T-cell (primary cell): ENCODE measurements around the gene R3HDM2. TPM values are rescaled to one million over a fixed set of nuclear protein-coding genes. Genes with fewer than 3 reads are reported as not detected.

Source experiments
- ATAC-seq, 4 experiments: fragments of 200-7000 bp in 3 of 4; fragments of 150-1000 bp in 1 of 4; cut with Tn5 transposase; replicated peaks in 1 of 4; 1 replicate in 3 of 4; 2 replicates in 1 of 4; pipeline ENCODE4 v1.10.0; 2021; ENCODE audit warnings: moderate library complexity in 3 of 4, mild to moderate bottlenecking in 2 of 4, moderate number of reproducible peaks in 1 of 4
- CTCF ChIA-PET, 2 donors: fragments of 300-600 bp; sonication (Branson Sonifier 250); formaldehyde crosslinking; loops; one replicate each; lab custom pipeline; 2022; ENCODE audit warnings: antibody characterized with exemption in 2 of 2; lab: Charles Lee
- POLR2A ChIA-PET, 2 donors: fragments of 300-600 bp; sonication (Branson Sonifier 250); formaldehyde crosslinking; loops; one replicate each; lab custom pipeline; 2022; ENCODE audit warnings: antibody characterized with exemption in 2 of 2; lab: Charles Lee
- DNase-seq, 35 experiments: peaks; one replicate each; pipeline versions ENCODE4 v3.0.0 to v3.0.0-alpha.2; 2013 to 2023
- H3K27ac ChIP-seq: one replicate; pipeline ENCODE4 v1.5.1; 2013; ENCODE audit warnings: low read length
- H3K27me3 ChIP-seq, 2 experiments: replicated peaks in 1 of 2; 1 replicate in 1 of 2; 2 replicates in 1 of 2; pipeline versions ENCODE4 v1.6.1 to v1.7.0; 2013; ENCODE audit warnings: low read length in 1 of 2, mixed read lengths in 1 of 2; ENCODE audit not compliant: control insufficient read depth in 2 of 2, insufficient read depth in 2 of 2; ENCODE audit errors: extremely low read depth in 1 of 2
- H3K36me3 ChIP-seq, 2 donors: 1 replicate in 1 of 2; 2 replicates in 1 of 2; pipeline versions ENCODE4 v1.6.1 to v1.7.0; 2013; ENCODE audit warnings: low read length in 1 of 2; ENCODE audit not compliant: control insufficient read depth in 2 of 2, insufficient read depth in 1 of 2; ENCODE audit errors: extremely low read depth in 1 of 2
- H3K4me1 ChIP-seq, 2 experiments: 1 replicate in 1 of 2; 2 replicates in 1 of 2; pipeline versions ENCODE4 v1.6.1 to v1.7.0; 2013; ENCODE audit warnings: low read length in 2 of 2, mixed read lengths in 1 of 2; ENCODE audit not compliant: insufficient read depth in 2 of 2, control insufficient read depth in 1 of 2; ENCODE audit errors: extremely low read depth in 1 of 2
- H3K4me3 ChIP-seq, 2 donors: 1 replicate in 1 of 2; 2 replicates in 1 of 2; pipeline versions ENCODE4 v1.5.1 to v1.7.0; 2013; ENCODE audit warnings: mild to moderate bottlenecking in 2 of 2, low read length in 1 of 2, moderate library complexity in 1 of 2; ENCODE audit not compliant: control insufficient read depth in 1 of 2; ENCODE audit errors: extremely low read depth in 1 of 2
- H3K9me3 ChIP-seq: 2 replicates; pipeline ENCODE4 v1.7.0; 2013
- H3K27ac Mint-ChIP-seq, 2 donors: one replicate each; pipeline ENCODE4 v1.8.0; 2020 to 2021; ENCODE audit warnings: mild to moderate bottlenecking in 2 of 2, mixed read lengths in 2 of 2
- H3K27me3 Mint-ChIP-seq, 2 donors: one replicate each; pipeline ENCODE4 v1.8.0; 2021 to 2022; ENCODE audit warnings: mixed read lengths in 2 of 2
- H3K36me3 Mint-ChIP-seq: one replicate; pipeline ENCODE4 v1.8.0; 2021; ENCODE audit warnings: mixed read lengths
- H3K4me1 Mint-ChIP-seq, 3 donors: one replicate each; pipeline ENCODE4 v1.8.0; 2020 to 2022; ENCODE audit warnings: mixed read lengths in 3 of 3, mild to moderate bottlenecking in 1 of 3
- H3K4me3 Mint-ChIP-seq, 3 donors: one replicate each; pipeline ENCODE4 v1.8.0; 2020 to 2022; ENCODE audit warnings: mild to moderate bottlenecking in 3 of 3, mixed read lengths in 3 of 3, moderate library complexity in 3 of 3
- H3K9me3 Mint-ChIP-seq, 3 donors: one replicate each; pipeline ENCODE4 v1.8.0; 2020 to 2022; ENCODE audit warnings: mixed read lengths in 3 of 3
- WGBS: methylation state at CpG from one replicate; pipeline ENCODE4 v1.1.5; 2013; ENCODE audit warnings: missing lambda C conversion rate; ENCODE audit not compliant: insufficient coverage; 5-methylcytosine and 5-hydroxymethylcytosine counted together
- total RNA-seq, 35 experiments: library from RNA in 6 of 35; stranded (reverse) in 6 of 35; fragments of 120-200 nt in 1 of 35; gene quantifications; one replicate each; pipeline versions ENCODE4 v1.2.1 to v1.2.4 and lab custom pipeline; 2013 to 2026

R3HDM2 gene
- total RNA-seq, 5 donors from 2014 or later (not counting 1 experiment from before 2014, with no cell fraction given), result 88.3 to 122 (median 94.7) TPM

GRCh38 chr12:57216921-57217879 lies 213.6 kb downstream of the R3HDM2 start:
- ChIA-PET POLR2A (no interaction called here), CTCF (interaction anchor here (0.6 to 1.7 kb wide), 6 partner anchors 10 to 96 kb away, joined by 3 to 6 read pairs (median 4); partner anchors contain the start of gene SHMT2 (in 1 of the 2))
- no peaks in the 10 kb centered on the region for H3K36me3 ChIP-seq
- 4% methylated on average over 55 of the region's 63 CpGs for WGBS
- H3K9me3 Mint-ChIP-seq, result no peaks in the 10 kb centered on the region
- H3K4me3 ChIP-seq, result peak overlapping the region; percentile 32 to 36
- H3K36me3 Mint-ChIP-seq, result no peaks in the 10 kb centered on the region
- H3K4me1 Mint-ChIP-seq, result peaks cover 41 to 64% (median 52%) of the 10 kb centered on the region in 3 donors
- H3K27ac ChIP-seq, result no peak overlapping the region
- peak in 3 of 4 experiments; percentile 24 to 34 (median 27) for ATAC-seq
- H3K9me3 ChIP-seq, result no peaks in the 10 kb centered on the region
- peaks cover 6 to 96% of the 10 kb centered on the region in 2 experiments for H3K27me3 ChIP-seq
- peaks cover 73 to 76% of the 10 kb centered on the region in 2 donors for H3K27me3 Mint-ChIP-seq
- no peak overlapping the region for H3K27ac Mint-ChIP-seq
- H3K4me1 ChIP-seq, result peaks cover 5 to 73% of the 10 kb centered on the region in 2 experiments
- DNase-seq, result peak in 10 of 35 experiments; percentile 24 to 67 (median 42)
- peak overlapping the region; percentile 77 to 80 (median 80) for H3K4me3 Mint-ChIP-seq

DNA sequence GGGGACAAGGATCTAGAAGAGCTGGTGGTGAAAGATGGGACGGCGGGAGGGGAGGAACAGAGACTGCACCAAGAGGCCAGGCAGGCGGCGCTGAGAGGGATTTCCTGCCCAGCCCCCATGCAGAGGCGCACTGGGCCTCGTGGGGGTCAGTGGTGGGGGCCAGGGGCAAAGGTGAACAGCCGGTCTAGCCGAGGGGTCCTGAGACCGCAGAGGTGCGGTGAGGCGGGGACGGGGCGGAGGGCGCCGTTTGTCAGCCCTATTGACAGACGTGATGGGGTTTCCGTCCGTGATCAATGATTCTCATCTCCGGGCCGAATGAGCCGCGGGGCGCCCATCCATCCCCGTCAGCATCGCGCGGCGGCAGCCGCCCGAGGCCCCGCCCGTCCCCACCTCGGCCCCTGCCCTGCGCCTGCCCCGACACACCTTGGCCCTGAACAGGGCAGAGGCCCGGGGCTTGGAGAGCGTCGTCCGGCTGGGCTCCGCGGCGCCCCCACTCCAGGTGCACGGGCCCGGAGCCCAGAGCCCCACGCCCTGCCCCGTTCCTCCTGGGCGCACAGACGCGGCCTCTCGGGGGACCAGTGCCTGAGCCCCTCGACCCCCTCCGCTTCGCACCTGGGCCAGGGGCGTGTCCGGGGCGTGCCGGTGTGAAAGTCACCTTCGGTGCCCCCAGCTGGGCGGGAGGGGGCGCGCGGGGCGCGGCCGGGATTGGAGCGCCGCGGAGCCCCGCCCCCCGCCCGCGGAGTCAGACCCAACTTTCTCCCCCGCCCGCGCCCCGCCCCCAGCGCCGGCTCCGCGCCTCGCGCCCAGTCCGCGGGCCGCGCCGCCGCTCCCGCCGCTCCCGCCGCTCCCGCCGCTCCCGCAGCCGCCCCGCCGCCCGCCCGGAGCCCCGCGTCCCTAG lies 214.6 kb downstream of the R3HDM2 start, which contains the start of gene NXPH4:
TSS of gene NXPH4 (plus strand) at position 781 of the 898 bp plus-strand sequence. CDS start 176 bp downstream, outside the sequence.
- WGBS, result 1% methylated on average over 85 of the region's 102 CpGs
- ChIA-PET POLR2A (no interaction called here), CTCF (interaction anchor here (0.6 to 4.3 kb wide), 5 partner anchors 13 to 97 kb away, joined by 3 to 39 read pairs (median 6); partner anchors contain the start of gene SHMT2 (in 2 of the 2))
- Mint-ChIP-seq H3K4me1 (peaks cover 37 to 57% (median 44%) of the 10 kb centered on the region in 3 donors), H3K4me3 (peak within 1 kb of the TSS; percentile 77 to 80 (median 80)), H3K36me3 (no peaks in the 10 kb centered on the region), H3K27ac (peak within 1 kb of the TSS in 1 of 2 donors; percentile 29), H3K27me3 (peaks cover 65 to 67% of the 10 kb centered on the region in 2 donors), H3K9me3 (no peaks in the 10 kb centered on the region)
- DNase-seq (peak in 15 of 35 experiments; percentile 25 to 67 (median 41)), ATAC-seq (peak; percentile 34 to 51 (median 44))
- Histone ChIP-seq H3K27me3 (peaks cover 6 to 91% of the 10 kb centered on the region in 2 experiments), H3K36me3 (no peaks in the 10 kb centered on the region), H3K9me3 (no peaks in the 10 kb centered on the region), H3K4me1 (peaks cover 2 to 64% of the 10 kb centered on the region in 2 experiments), H3K27ac (no peak within 1 kb of the TSS), H3K4me3 (peak within 1 kb of the TSS; percentile 32 to 36)

- H3K36me3 ChIP-seq, result no peaks in the 10 kb centered on the region
- ChIA-PET CTCF (interaction anchor here (0.8 to 4.3 kb wide), 4 partner anchors 13 to 27 kb away, joined by 3 to 39 read pairs (median 6); partner anchors contain the start of gene SHMT2 (in 2 of the 2)), POLR2A (no interaction called here)
- no peaks in the 10 kb centered on the region for H3K9me3 ChIP-seq
- Mint-ChIP-seq H3K27ac (peak overlapping the region in 1 of 2 donors; percentile 29), H3K27me3 (peaks cover 59 to 61% of the 10 kb centered on the region in 2 donors), H3K36me3 (no peaks in the 10 kb centered on the region), H3K9me3 (no peaks in the 10 kb centered on the region), H3K4me3 (peak overlapping the region; percentile 55 to 76 (median 62)), H3K4me1 (peaks cover 33 to 51% (median 38%) of the 10 kb centered on the region in 3 donors)
- WGBS, result 18% methylated on average over 6 of the region's 7 CpGs
- H3K27ac ChIP-seq, result no peak overlapping the region
- peaks cover 6 to 84% of the 10 kb centered on the region in 2 experiments for H3K27me3 ChIP-seq
- H3K4me1 ChIP-seq, result peaks cover 2 to 58% of the 10 kb centered on the region in 2 experiments
- no peak overlapping the region for H3K4me3 ChIP-seq
- ATAC-seq (peak in 3 of 4 experiments; percentile 8 to 19 (median 15)), DNase-seq (peak in 10 of 35 experiments; percentile 25 to 59 (median 36))
Observed at GRCh38 chr12:57215668-57216013, 215.2 kb downstream of the R3HDM2 start.

DNA sequence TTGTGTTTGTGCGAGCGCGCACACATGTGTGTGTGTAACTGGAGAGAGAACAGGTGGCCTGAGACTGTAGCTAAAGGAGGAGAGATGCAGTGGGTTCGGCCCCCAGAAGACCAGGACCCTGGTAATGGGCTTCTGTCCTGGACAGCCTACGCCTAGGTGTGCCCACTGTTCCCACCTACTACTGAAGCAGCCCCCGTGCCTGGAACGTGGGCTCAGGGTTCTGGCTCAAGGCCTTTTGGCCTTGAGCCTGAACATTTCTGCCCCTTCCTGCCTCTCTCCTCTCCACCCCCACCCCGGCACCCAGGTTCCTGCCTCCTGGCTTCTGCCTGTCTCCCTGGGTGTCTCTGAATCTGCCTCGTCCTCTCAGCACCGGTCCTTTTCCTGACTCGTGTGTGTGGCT lies 215.8 kb downstream of the R3HDM2 start:
- Histone ChIP-seq H3K4me1 (peaks cover 2 to 52% of the 10 kb centered on the region in 2 experiments), H3K9me3 (no peaks in the 10 kb centered on the region), H3K36me3 (no peaks in the 10 kb centered on the region), H3K27me3 (peaks cover 6 to 83% of the 10 kb centered on the region in 2 experiments), H3K4me3 (no peak overlapping the region), H3K27ac (no peak overlapping the region)
- Mint-ChIP-seq H3K27ac (no peak overlapping the region), H3K4me3 (peak overlapping the region in 2 of 3 donors; percentile 6 to 76), H3K36me3 (no peaks in the 10 kb centered on the region), H3K27me3 (peaks cover 56 to 58% of the 10 kb centered on the region in 2 donors), H3K9me3 (no peaks in the 10 kb centered on the region), H3K4me1 (peaks cover 33 to 48% (median 37%) of the 10 kb centered on the region in 3 donors)
- DNase-seq (peak in 1 of 35 experiments; percentile 14), ATAC-seq (no peak)
- WGBS, result 23% methylated on average over 6 of the region's 11 CpGs
- ChIA-PET POLR2A (no interaction called here), CTCF (interaction anchor here (1.5 to 4.3 kb wide), 4 partner anchors 12 to 28 kb away, joined by 7 to 66 read pairs (median 23); a partner anchor contains a TSS)

GRCh38 chr12:57214398-57214781 lies 216.5 kb downstream of the R3HDM2 start:
- ATAC-seq, result peak; percentile 47 to 60 (median 54)

More at GRCh38 chr12:57214398-57214781, 216.5 kb downstream of the R3HDM2 start:
- Histone ChIP-seq H3K9me3 (no peaks in the 10 kb centered on the region), H3K36me3 (no peaks in the 10 kb centered on the region), H3K27me3 (peaks cover 6 to 76% of the 10 kb centered on the region in 2 experiments), H3K4me1 (peaks cover 2 to 49% of the 10 kb centered on the region in 2 experiments), H3K4me3 (no peak overlapping the region), H3K27ac (no peak overlapping the region)
- H3K27me3 Mint-ChIP-seq, result peaks cover 50 to 53% of the 10 kb centered on the region in 2 donors
- ChIA-PET CTCF (interaction anchor here (0.5 to 4.3 kb wide), 19 partner anchors 9 to 1024 kb away, joined by 3 to 66 read pairs (median 5); partner anchors contain the start of gene SHMT2 (in 2 of the 2)), POLR2A (interaction anchor here in 1 of 2 donors (0.6 kb wide), 1 partner anchor 363 kb away, joined by 4 read pairs; no protein-coding TSS in a partner anchor)
- WGBS, result 5% methylated on average over 14 of the region's 14 CpGs
- peaks cover 30 to 45% (median 37%) of the 10 kb centered on the region in 3 donors for H3K4me1 Mint-ChIP-seq
- DNase-seq, result peak; percentile 27 to 84 (median 56)
- H3K36me3 Mint-ChIP-seq, result no peaks in the 10 kb centered on the region
- peak overlapping the region in 1 of 2 donors; percentile 57 for H3K27ac Mint-ChIP-seq
- peak overlapping the region in 2 of 3 donors; percentile 28 to 76 for H3K4me3 Mint-ChIP-seq
- H3K9me3 Mint-ChIP-seq, result no peaks in the 10 kb centered on the region
